Astrocyte (in vitro differentiated cells and primary cell): ENCODE data around the gene TMEM108. TPM values are rescaled to one million over a fixed set of nuclear protein-coding genes. Genes with fewer than 3 reads are reported as not detected.
A peak's percentile ranks its signal among the peaks of the same experiment; 100 is the strongest.

Source experiments
- DNase-seq: peaks from one replicate; pipeline ENCODE4 v3.0.0-alpha.2; 2010; ENCODE audit warnings: low read depth
- FAIRE-seq: peaks from 2 replicates; lab custom pipeline; 2011; peaks lifted over from hg19 to GRCh38; lab: Jason Lieb, UNC
- H2AFZ ChIP-seq: 2 replicates; pipeline ENCODE4 v1.6.0; 2012; ENCODE audit warnings: low read depth, low read length, inconsistent platforms
- H3K27ac ChIP-seq: 2 replicates; pipeline ENCODE4 v1.5.1; 2011; ENCODE audit warnings: low read depth, low read length, inconsistent platforms
- H3K27me3 ChIP-seq: 2 replicates; pipeline ENCODE4 v1.6.0; 2011; ENCODE audit warnings: low read length, inconsistent platforms; ENCODE audit not compliant: insufficient read depth
- H3K36me3 ChIP-seq: 2 replicates; pipeline ENCODE4 v1.5.1; 2011; ENCODE audit warnings: low read length, inconsistent platforms; ENCODE audit not compliant: insufficient read depth
- H3K4me1 ChIP-seq: 2 replicates; pipeline ENCODE4 v1.5.1; 2011; ENCODE audit warnings: low read length, inconsistent platforms; ENCODE audit not compliant: insufficient read depth
- H3K4me2 ChIP-seq: 2 replicates; pipeline ENCODE4 v1.6.0; 2012; ENCODE audit warnings: low read length, inconsistent platforms
- H3K4me3 ChIP-seq: 2 replicates; pipeline ENCODE4 v1.5.1; 2011; ENCODE audit warnings: low read depth, mild to moderate bottlenecking, low read length, inconsistent platforms; ENCODE audit not compliant: insufficient read depth
- H3K79me2 ChIP-seq: 2 replicates; pipeline ENCODE4 v1.6.0; 2012; ENCODE audit warnings: mild to moderate bottlenecking, low read length, inconsistent platforms; ENCODE audit not compliant: insufficient read depth
- H3K9ac ChIP-seq: 2 replicates; pipeline ENCODE4 v1.6.0; 2012; ENCODE audit warnings: mild to moderate bottlenecking, low read length, inconsistent platforms
- H3K9me3 ChIP-seq: 2 replicates; pipeline ENCODE4 v1.5.1; 2012; ENCODE audit warnings: low read depth, mild to moderate bottlenecking, low read length, inconsistent platforms; ENCODE audit not compliant: insufficient read depth
- H4K20me1 ChIP-seq: 2 replicates; pipeline ENCODE4 v1.6.0; 2012; ENCODE audit warnings: low read length, inconsistent platforms; ENCODE audit not compliant: insufficient read depth
- H3K27ac Mint-ChIP-seq: one replicate; pipeline ENCODE4 v1.8.0; 2021; ENCODE audit warnings: mild to moderate bottlenecking, mixed read lengths; ENCODE audit not compliant: unreplicated experiment
- H3K27me3 Mint-ChIP-seq: one replicate; pipeline ENCODE4 v1.8.0; 2021; ENCODE audit warnings: low read depth, mixed read lengths; ENCODE audit not compliant: unreplicated experiment
- H3K36me3 Mint-ChIP-seq: one replicate; pipeline ENCODE4 v1.8.0; 2021; ENCODE audit warnings: low read depth, mixed read lengths; ENCODE audit not compliant: unreplicated experiment
- H3K4me1 Mint-ChIP-seq: one replicate; pipeline ENCODE4 v1.8.0; 2021; ENCODE audit warnings: low read depth, mixed read lengths; ENCODE audit not compliant: unreplicated experiment
- H3K4me3 Mint-ChIP-seq: one replicate; pipeline ENCODE4 v1.8.0; 2021; ENCODE audit warnings: mild to moderate bottlenecking, moderate library complexity, mixed read lengths; ENCODE audit not compliant: unreplicated experiment
- H3K9me3 Mint-ChIP-seq: one replicate; pipeline ENCODE4 v1.8.0; 2021; ENCODE audit warnings: mild to moderate bottlenecking, mixed read lengths; ENCODE audit not compliant: unreplicated experiment
- CTCF ChIP-seq: IDR thresholded peaks from 2 replicates; pipeline ENCODE4 v1.5.1; 2011; ENCODE audit warnings: low read depth, mild to moderate bottlenecking, inconsistent platforms, low read length, moderate library complexity; ENCODE audit not compliant: insufficient read depth
- EZH2 ChIP-seq: IDR thresholded peaks from 2 replicates; pipeline ENCODE4 v1.6.1; 2012; ENCODE audit warnings: mild to moderate bottlenecking, low read length, inconsistent platforms; ENCODE audit not compliant: insufficient read depth
- total RNA-seq: library from RNA; stranded (reverse); gene quantifications from 2 replicates; pipeline ENCODE4 v1.2.1, GENCODE V29; 2021

TMEM108 gene
- total RNA-seq, 1 donor from 2014 or later, result 5.6 TPM

GRCh38 chr3:133115176-133115575 is 77.0 kb downstream of the TMEM108 start:
- no peaks in the 10 kb centered on the region for H3K36me3 Mint-ChIP-seq

DNA sequence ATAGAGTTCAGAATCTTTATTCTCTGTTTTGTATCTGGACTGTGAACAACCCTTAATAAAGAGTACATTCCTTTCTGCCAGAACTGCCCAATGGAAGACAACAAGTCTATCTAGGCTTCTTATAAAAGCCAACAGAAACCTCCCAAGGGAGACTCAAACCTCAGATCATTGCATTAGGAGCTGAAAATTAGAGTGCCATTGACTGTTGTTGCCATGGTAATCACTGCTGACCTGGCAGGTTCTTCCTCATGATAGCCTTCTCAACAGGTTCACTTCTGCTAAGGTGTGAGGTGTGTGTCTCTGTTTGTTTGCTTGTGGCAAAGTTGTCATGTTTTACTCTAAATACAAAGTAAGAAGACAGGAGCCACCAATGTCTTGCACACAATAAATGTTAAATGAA is 79.2 kb downstream of the TMEM108 start:
- Mint-ChIP-seq H3K27me3 (no peaks in the 10 kb centered on the region), H3K4me3 (no peak overlapping the region), H3K27ac (no peak overlapping the region), H3K9me3 (no peaks in the 10 kb centered on the region), H3K36me3 (no peaks in the 10 kb centered on the region), H3K4me1 (no peaks in the 10 kb centered on the region)
- Histone ChIP-seq H3K9ac (no peak overlapping the region), H3K4me3 (no peak overlapping the region), H3K4me1 (peaks cover 18% of the 10 kb centered on the region), H3K27ac (no peak overlapping the region), H2AFZ (no peak overlapping the region), H3K4me2 (no peak overlapping the region), H3K79me2 (no peaks in the 10 kb centered on the region), H3K36me3 (no peaks in the 10 kb centered on the region), H4K20me1 (no peaks in the 10 kb centered on the region), H3K9me3 (no peaks in the 10 kb centered on the region), H3K27me3 (no peaks in the 10 kb centered on the region)
- DNase-seq (no peak), FAIRE-seq (no peak)
- TF ChIP-seq CTCF (no peak), EZH2 (no peak)

More at GRCh38 chr3:133115176-133115575, 77.0 kb downstream of the TMEM108 start:
- no peak for FAIRE-seq
- H3K27me3 Mint-ChIP-seq, result no peaks in the 10 kb centered on the region
- H3K9me3 ChIP-seq, result no peaks in the 10 kb centered on the region
- no peaks in the 10 kb centered on the region for H3K27me3 ChIP-seq
- H3K4me3 ChIP-seq, result no peak overlapping the region
- peaks cover 18% of the 10 kb centered on the region for H3K4me1 ChIP-seq
- no peak for DNase-seq
- H3K4me3 Mint-ChIP-seq, result no peak overlapping the region
- H3K27ac Mint-ChIP-seq, result no peak overlapping the region
- no peaks in the 10 kb centered on the region for H3K36me3 ChIP-seq
- H3K9ac ChIP-seq, result no peak overlapping the region
- TF ChIP-seq EZH2 (no peak), CTCF (no peak)
- no peaks in the 10 kb centered on the region for H3K9me3 Mint-ChIP-seq
- H3K79me2 ChIP-seq, result no peaks in the 10 kb centered on the region
- no peaks in the 10 kb centered on the region for H3K4me1 Mint-ChIP-seq
- no peak overlapping the region for H3K27ac ChIP-seq
- no peaks in the 10 kb centered on the region for H4K20me1 ChIP-seq
- H2AFZ ChIP-seq, result no peak overlapping the region
- H3K4me2 ChIP-seq, result no peak overlapping the region

DNA sequence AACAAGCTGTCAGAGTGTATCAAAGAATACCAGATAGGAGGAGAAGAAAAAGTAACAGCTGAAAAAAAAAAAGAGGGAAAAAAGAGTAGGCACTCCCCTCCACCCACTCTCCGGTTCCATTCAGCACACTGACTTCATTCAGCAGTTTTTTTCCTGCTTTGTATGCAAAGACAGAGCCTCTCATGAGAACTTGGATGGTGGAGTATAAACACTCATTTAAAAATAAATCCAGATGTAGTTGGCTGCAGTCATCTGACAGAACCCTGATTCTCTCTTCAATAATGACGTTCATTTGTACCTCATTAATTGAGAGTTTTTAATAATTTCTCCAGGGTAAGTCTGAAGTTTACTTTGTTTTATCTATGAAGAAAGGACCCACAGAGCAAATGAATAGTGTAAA is 81.0 kb downstream of the TMEM108 start:
- no peak overlapping the region for H3K4me3 ChIP-seq
- Mint-ChIP-seq H3K4me3 (no peak overlapping the region), H3K36me3 (no peaks in the 10 kb centered on the region), H3K4me1 (no peaks in the 10 kb centered on the region), H3K27ac (no peak overlapping the region), H3K27me3 (no peaks in the 10 kb centered on the region), H3K9me3 (no peaks in the 10 kb centered on the region)
- no peak overlapping the region for H3K27ac ChIP-seq
- H3K27me3 ChIP-seq, result no peaks in the 10 kb centered on the region
- H4K20me1 ChIP-seq, result no peaks in the 10 kb centered on the region
- no peak overlapping the region for H2AFZ ChIP-seq
- no peak for FAIRE-seq
- H3K79me2 ChIP-seq, result no peaks in the 10 kb centered on the region
- no peaks in the 10 kb centered on the region for H3K36me3 ChIP-seq
- peaks cover 10% of the 10 kb centered on the region for H3K4me1 ChIP-seq
- no peak overlapping the region for H3K9ac ChIP-seq
- H3K9me3 ChIP-seq, result no peaks in the 10 kb centered on the region
- no peak for DNase-seq
- TF ChIP-seq CTCF, result no peak
- TF ChIP-seq EZH2, result no peak
- peak overlapping the region; percentile 40 for H3K4me2 ChIP-seq
